ENCODE data around the gene RHOBTB3.
A peak's percentile ranks its signal among the peaks of the same experiment; 100 is the strongest.
"Not testable (repeated sequence)": the region's sequence is repeated elsewhere in the genome, so short reads cannot be mapped to it uniquely, and the experiment has no call there.

Gene RHOBTB3

GRCh38 chr5:95821110-95822021, 90.2 kb downstream of the RHOBTB3 start:
- DNase-seq (ENCODE audit: low read depth), result no peak

GRCh38 chr5:95822043-95822541, 91.0 kb downstream of the RHOBTB3 start:
- no peak for DNase-seq (ENCODE audit: low read depth)

- DNase-seq (ENCODE audit: low read depth), result peak; percentile 91
These were observed 91.5 kb downstream of the RHOBTB3 start, which contains the start of gene GLRX for GRCh38 chr5:95822542-95823181. GLRX (minus strand) TSS chr5:95822726; CDS start chr5:95822662, 64 bp downstream.

GRCh38 chr5:95823218-95823737, 92.1 kb downstream of the RHOBTB3 start:
- no peak for DNase-seq (ENCODE audit: low read depth)

GRCh38 chr5:95823738-95824609, 92.8 kb downstream of the RHOBTB3 start:
- DNase-seq (ENCODE audit: low read depth), result peak; percentile 88

- DNase-seq (ENCODE audit: low read depth), result no peak
These were observed 93.6 kb downstream of the RHOBTB3 start for GRCh38 chr5:95824747-95825146.

- no peak for DNase-seq (ENCODE audit: low read depth)
These were observed 94.4 kb downstream of the RHOBTB3 start for GRCh38 chr5:95825495-95825894.

GRCh38 chr5:95826949-95827891, 96.1 kb downstream of the RHOBTB3 start:
- no peak for DNase-seq (ENCODE audit: low read depth)

GRCh38 chr5:95827892-95828246, 96.7 kb downstream of the RHOBTB3 start:
- DNase-seq (ENCODE audit: low read depth), result no peak

- no peak for DNase-seq (ENCODE audit: low read depth)
These were observed 99.1 kb downstream of the RHOBTB3 start for GRCh38 chr5:95830226-95830625.

GRCh38 chr5:95832664-95833063, 101.5 kb downstream of the RHOBTB3 start:
- no peak for DNase-seq (ENCODE audit: low read depth)

GRCh38 chr5:95835682-95836385, 104.7 kb downstream of the RHOBTB3 start:
- no peak for DNase-seq (ENCODE audit: low read depth)

GRCh38 chr5:95836544-95836943, 105.4 kb downstream of the RHOBTB3 start:
- DNase-seq (ENCODE audit: low read depth), result no peak

GRCh38 chr5:95836971-95837370, 105.8 kb downstream of the RHOBTB3 start:
- DNase-seq (ENCODE audit: low read depth), result not testable (repeated sequence)

GRCh38 chr5:95837492-95837891, 106.4 kb downstream of the RHOBTB3 start:
- no peak for DNase-seq (ENCODE audit: low read depth)

GRCh38 chr5:95838001-95838520, 106.9 kb downstream of the RHOBTB3 start:
- no peak for DNase-seq (ENCODE audit: low read depth)

- DNase-seq (ENCODE audit: low read depth), result no peak
These were observed 107.4 kb downstream of the RHOBTB3 start for GRCh38 chr5:95838556-95838955.

- DNase-seq (ENCODE audit: low read depth), result no peak
These were observed 108.5 kb downstream of the RHOBTB3 start for GRCh38 chr5:95839658-95840057.

GRCh38 chr5:95840956-95841705, 110.0 kb downstream of the RHOBTB3 start:
- DNase-seq (ENCODE audit: low read depth), result no peak

Measured in HS-5 (cell line).